ENCODE data around the gene SSBP2.

GRCh38 chr5:81760521-81760920 lies 9.6 kb upstream of the SSBP2 start:
- TF ChIP-seq CTCF (IDR thresholded peaks at IDR 0.05; ENCODE audit: borderline replicate concordance, extremely low read depth, low read length, poor library complexity, severe bottlenecking) (no peak), EZH2 (IDR thresholded peaks at IDR 0.05; ENCODE audit: borderline replicate concordance, low read depth, low read length, severe bottlenecking) (no peak)
